ENCODE results near the gene TSKU.

DNA sequence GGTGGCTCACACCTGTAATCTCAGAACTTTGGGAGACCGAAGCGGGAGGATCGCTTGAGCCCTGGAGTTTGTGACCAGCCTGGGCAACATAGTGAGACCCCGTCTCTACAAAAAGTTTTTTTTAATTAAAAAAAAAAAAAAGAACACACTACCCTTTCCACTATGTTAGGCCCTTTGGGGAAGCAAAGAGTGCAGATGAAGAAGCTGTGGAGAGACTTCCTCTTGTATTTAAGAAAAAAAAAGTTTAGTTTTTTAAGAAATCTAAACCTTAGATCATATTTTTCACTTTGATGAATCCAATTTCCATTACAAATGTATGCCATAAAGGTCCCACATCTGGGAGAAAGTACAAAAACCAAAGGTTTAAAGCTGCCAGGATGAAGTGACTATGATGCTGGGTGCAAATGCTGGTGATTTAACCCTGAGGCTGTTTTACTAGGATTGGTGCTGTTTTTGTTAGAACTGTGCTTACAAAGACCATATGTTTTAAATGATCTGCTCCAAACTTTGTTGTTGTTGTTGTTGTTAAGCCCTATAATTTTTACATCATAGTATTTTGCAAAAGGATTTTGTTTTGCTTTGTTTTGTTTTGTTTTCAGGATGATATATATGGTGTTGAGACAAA, 48.6 kb downstream of the TSKU start:
- no peak for TF ChIP-seq POLR2AphosphoS5 (IDR thresholded peaks at IDR 0.05)
- TF ChIP-seq, protein P1, sequence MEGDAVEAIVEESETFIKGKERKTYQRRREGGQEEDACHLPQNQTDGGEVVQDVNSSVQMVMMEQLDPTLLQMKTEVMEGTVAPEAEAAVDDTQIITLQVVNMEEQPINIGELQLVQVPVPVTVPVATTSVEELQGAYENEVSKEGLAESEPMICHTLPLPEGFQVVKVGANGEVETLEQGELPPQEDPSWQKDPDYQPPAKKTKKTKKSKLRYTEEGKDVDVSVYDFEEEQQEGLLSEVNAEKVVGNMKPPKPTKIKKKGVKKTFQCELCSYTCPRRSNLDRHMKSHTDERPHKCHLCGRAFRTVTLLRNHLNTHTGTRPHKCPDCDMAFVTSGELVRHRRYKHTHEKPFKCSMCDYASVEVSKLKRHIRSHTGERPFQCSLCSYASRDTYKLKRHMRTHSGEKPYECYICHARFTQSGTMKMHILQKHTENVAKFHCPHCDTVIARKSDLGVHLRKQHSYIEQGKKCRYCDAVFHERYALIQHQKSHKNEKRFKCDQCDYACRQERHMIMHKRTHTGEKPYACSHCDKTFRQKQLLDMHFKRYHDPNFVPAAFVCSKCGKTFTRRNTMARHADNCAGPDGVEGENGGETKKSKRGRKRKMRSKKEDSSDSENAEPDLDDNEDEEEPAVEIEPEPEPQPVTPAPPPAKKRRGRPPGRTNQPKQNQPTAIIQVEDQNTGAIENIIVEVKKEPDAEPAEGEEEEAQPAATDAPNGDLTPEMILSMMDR (IDR thresholded peaks at IDR 0.05), result no peak
